SK-N-SH treated with all-trans-retinoic acid at 6 μM for 48 hours (cell line): ENCODE results near the gene LEMD2.

Experiments used
- ARNTL ChIP-seq: fragments of 450-650 bp; formaldehyde crosslinking; IDR thresholded peaks from 2 replicates; pipeline ENCODE4 v1.5.0; 2020; ENCODE audit warnings: low read depth, mild to moderate bottlenecking, moderate library complexity, borderline replicate concordance
- BACH2 ChIP-seq: fragments of 250-450 bp; sonication (Bioruptor Pico); IDR thresholded peaks from 2 replicates; pipeline ENCODE4 v1.9.0; 2021; ENCODE audit warnings: mild to moderate bottlenecking, borderline replicate concordance
- CSDC2 ChIP-seq: fragments of 250-450 bp; sonication (Bioruptor Pico); IDR thresholded peaks from 2 replicates; pipeline ENCODE4 v1.5.0; 2020; ENCODE audit warnings: mild to moderate bottlenecking, moderate library complexity
- GLIS3 ChIP-seq: fragments of 250-450 bp; sonication (Bioruptor Pico); IDR thresholded peaks from 2 replicates; pipeline ENCODE4 v1.5.0; 2020; ENCODE audit warnings: mild to moderate bottlenecking, moderate library complexity
- TF ChIP-seq, protein P1 (sequence below): fragments of 250-450 bp; sonication (Bioruptor Pico); IDR thresholded peaks from 2 replicates; pipeline ENCODE4 v1.8.0; 2021; ENCODE audit warnings: low read depth, mild to moderate bottlenecking, moderate library complexity, borderline replicate concordance
- TF ChIP-seq, protein P2 (sequence below): fragments of 250-450 bp; sonication (Bioruptor Pico); IDR thresholded peaks from 2 replicates; pipeline ENCODE4 v1.5.0; 2020; ENCODE audit warnings: mild to moderate bottlenecking, moderate library complexity
- TF ChIP-seq, protein P3 (sequence below): fragments of 250-450 bp; sonication (Bioruptor Pico); IDR thresholded peaks from 2 replicates; pipeline ENCODE4 v1.5.1; 2020; ENCODE audit warnings: low read depth, mild to moderate bottlenecking, moderate library complexity

DNA sequence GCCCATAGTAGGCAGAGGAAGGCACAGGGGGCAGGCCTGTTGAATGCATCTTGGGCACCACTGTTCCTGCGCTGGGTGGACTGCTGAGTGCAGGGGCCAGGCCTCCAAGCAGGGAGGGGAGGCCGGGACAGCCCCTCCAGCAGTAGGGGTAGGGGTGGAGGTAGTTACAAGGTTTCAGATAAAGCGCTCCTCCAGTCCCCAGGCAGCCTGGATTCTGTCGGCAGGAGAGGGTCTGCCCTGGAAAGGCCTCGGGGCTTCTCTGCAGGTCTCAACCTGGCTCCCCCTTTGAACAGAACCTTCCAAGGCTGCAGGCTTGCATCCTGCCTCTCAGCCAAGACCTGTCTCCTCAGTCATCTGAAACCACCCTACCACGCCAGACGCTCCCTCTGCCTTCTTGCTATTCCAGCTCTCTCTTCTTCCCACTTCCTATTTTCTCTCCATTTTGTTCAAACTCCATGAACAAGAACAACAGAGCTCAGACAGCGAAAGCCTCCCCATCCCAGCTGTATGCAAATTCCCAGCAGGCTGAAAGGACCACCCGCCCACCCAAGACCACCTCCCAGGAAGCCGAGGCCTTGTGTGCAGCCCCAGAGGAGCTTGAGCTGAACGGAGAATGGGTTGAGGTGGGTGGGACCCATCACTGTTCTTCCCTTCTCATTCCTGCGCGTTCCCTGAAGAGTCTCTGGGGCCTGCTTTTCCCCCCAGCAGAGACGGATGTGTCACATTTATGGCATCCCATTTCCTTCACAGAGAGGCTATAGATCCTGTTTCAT, 13.4 kb upstream of the LEMD2 start:
- TF ChIP-seq ARNTL (CRISPR knock-in tag) (no peak), BACH2 (CRISPR knock-in tag) (no peak), GLIS3 (no peak), CSDC2 (no peak)
- TF ChIP-seq, protein P1, sequence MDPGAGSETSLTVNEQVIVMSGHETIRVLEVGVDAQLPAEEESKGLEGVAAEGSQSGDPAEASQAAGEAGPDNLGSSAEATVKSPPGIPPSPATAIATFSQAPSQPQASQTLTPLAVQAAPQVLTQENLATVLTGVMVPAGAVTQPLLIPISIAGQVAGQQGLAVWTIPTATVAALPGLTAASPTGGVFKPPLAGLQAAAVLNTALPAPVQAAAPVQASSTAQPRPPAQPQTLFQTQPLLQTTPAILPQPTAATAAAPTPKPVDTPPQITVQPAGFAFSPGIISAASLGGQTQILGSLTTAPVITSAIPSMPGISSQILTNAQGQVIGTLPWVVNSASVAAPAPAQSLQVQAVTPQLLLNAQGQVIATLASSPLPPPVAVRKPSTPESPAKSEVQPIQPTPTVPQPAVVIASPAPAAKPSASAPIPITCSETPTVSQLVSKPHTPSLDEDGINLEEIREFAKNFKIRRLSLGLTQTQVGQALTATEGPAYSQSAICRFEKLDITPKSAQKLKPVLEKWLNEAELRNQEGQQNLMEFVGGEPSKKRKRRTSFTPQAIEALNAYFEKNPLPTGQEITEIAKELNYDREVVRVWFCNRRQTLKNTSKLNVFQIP, result no peak
- TF ChIP-seq, protein P2, sequence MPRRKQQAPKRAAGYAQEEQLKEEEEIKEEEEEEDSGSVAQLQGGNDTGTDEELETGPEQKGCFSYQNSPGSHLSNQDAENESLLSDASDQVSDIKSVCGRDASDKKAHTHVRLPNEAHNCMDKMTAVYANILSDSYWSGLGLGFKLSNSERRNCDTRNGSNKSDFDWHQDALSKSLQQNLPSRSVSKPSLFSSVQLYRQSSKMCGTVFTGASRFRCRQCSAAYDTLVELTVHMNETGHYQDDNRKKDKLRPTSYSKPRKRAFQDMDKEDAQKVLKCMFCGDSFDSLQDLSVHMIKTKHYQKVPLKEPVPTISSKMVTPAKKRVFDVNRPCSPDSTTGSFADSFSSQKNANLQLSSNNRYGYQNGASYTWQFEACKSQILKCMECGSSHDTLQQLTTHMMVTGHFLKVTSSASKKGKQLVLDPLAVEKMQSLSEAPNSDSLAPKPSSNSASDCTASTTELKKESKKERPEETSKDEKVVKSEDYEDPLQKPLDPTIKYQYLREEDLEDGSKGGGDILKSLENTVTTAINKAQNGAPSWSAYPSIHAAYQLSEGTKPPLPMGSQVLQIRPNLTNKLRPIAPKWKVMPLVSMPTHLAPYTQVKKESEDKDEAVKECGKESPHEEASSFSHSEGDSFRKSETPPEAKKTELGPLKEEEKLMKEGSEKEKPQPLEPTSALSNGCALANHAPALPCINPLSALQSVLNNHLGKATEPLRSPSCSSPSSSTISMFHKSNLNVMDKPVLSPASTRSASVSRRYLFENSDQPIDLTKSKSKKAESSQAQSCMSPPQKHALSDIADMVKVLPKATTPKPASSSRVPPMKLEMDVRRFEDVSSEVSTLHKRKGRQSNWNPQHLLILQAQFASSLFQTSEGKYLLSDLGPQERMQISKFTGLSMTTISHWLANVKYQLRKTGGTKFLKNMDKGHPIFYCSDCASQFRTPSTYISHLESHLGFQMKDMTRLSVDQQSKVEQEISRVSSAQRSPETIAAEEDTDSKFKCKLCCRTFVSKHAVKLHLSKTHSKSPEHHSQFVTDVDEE, result no peak
- TF ChIP-seq, protein P3, sequence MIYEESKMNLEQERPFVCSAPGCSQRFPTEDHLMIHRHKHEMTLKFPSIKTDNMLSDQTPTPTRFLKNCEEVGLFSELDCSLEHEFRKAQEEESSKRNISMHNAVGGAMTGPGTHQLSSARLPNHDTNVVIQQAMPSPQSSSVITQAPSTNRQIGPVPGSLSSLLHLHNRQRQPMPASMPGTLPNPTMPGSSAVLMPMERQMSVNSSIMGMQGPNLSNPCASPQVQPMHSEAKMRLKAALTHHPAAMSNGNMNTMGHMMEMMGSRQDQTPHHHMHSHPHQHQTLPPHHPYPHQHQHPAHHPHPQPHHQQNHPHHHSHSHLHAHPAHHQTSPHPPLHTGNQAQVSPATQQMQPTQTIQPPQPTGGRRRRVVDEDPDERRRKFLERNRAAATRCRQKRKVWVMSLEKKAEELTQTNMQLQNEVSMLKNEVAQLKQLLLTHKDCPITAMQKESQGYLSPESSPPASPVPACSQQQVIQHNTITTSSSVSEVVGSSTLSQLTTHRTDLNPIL, result no peak
